HT1080 (cell line): ENCODE measurements around the gene FAM186B. TPM values are rescaled to one million over a fixed set of nuclear protein-coding genes. Genes with fewer than 3 reads are reported as not detected.
"Not testable (repeated sequence)": the region's sequence is repeated elsewhere in the genome, so short reads cannot be mapped to it uniquely, and the experiment has no call there.

Experiments used
- DNase-seq: peaks from one replicate; pipeline ENCODE4 v3.0.0-alpha.2; 2015; ENCODE audit warnings: low read depth
- total RNA-seq: library from RNA; depleted of rRNA; stranded (reverse); fragments of >200 nt; shearing (Covaris generic); gene quantifications from 2 replicates; pipeline ENCODE4 v1.2.3, GENCODE V29; 2014

The FAM186B gene
- total RNA-seq, 1 experiment from 2014 or later = 0.64 TPM

DNA sequence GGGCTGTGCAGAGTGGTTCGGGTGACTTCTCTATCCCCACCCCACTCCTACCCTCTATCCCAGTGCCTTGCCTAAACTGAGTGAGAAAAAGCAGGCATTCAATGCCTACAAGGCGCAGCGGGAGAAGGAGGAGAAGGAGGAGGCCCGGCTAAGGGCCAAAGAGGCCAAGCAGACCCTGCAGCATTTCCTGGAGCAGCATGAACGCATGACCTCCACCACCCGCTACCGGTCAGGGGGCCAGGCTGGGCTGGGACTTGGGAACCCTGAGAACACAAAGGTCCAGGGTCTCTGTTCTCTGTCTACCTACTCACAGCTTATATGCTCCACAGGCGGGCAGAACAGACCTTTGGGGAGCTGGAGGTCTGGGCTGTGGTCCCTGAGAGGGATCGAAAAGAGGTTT is 29.6 kb upstream of the FAM186B start:
- no peak for DNase-seq

DNA sequence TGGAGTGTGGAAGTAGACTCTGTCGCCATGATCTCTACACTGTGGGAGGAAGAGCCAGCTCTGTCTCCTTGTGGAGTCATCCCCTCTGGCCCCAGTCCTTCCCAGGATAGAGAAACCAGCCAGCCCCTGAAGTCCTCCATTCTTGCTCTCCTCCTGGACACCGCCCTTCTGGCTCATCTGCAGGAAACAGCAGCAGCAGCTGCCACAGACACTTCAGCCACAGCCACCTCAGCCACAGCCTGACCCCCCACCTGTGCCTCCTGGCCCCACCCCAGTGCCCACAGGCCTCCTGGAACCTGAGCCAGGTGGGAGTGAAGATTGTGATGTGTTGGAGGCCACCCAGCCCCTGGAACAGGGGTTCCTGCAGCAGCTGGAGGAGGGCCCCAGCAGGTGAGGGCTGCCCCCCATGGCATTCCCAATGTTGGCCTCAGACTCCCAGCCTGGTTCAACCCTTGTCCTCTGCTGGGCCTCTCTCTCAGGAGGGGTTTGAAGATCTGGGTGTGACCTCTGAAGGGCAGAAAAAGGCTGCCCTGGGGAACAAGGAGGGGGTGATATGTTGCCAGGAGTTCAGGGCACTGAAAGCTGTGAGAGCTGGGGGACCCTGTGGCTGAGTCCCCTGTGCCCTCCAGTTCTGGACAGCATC is 28.4 kb upstream of the FAM186B start:
- no peak for DNase-seq

DNA sequence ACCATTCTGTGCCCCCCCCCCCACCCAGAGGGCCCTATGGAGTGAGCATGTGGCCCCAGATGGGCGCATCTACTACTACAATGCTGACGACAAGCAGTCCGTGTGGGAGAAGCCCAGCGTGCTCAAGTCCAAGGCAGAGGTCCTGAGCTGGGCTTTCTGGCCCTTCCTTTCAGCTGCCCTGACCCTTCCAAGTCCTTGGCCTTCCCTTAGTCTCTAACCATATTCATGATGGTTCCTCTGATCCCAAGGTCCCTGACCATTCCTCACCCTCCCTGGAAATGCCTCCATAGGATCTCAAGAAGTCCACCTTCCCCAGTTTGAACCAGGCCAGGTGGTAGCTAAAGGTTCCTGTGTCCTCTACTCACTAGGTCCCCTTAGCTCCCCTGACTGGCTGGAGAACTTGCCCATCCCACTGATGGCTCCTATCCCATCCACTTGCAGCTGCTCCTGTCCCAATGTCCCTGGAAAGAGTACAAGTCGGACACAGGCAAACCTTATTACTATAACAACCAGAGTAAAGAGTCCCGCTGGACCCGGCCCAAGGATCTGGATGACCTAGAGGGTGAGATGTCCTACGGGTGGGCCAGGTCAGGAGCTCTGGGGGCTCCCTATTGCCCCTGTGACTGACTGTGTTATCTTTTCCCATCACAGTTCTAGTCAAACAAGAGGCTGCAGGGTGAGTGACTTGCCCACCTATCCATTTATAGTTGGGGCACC is 27.7 kb upstream of the FAM186B start:
- no peak for DNase-seq

DNA sequence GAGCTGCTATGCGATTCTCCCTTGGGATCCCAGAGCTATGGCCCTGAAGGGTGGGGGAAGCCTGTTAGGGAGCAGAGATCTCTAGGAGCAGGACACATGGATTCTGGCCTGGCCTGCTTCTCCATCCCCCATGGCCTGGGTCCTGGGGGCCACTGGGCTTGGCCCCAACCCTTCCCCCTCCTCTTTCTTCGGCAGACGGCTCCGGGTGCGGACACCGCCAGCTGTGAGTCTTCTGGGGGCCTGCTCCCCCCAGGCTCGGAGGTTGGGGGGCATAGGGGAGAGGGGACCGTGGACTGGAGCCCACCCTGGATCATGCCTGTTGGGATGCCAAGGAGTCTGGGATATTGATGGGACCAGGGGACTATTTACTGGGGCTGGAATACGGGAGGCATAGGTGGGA is 27.0 kb upstream of the FAM186B start:
- DNase-seq = no peak

DNA sequence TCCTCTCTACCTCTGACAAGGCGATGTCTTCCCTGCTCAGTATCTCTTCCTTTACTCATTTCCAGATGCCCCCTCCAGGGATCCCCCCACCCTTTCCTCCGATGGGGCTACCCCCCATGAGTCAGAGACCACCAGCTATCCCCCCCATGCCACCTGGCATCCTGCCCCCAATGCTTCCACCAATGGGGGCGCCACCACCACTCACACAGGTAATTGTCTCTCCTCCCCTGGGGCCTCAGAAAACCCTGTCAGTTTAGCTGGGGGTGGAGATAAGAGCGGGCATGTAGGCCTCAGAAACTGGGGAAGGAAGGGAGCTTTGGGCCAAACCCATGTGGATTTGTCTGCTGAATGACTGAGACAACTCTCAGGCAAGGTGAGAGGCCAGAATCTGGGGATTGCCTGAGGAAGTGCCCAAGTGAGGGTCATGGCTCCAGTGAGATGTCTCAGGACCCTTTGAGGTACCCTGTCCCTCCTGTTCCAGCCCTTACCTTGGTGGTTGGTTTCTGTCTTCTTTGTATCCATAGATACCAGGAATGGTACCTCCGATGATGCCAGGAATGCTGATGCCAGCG is 26.0 kb upstream of the FAM186B start:
- DNase-seq = no peak

DNA sequence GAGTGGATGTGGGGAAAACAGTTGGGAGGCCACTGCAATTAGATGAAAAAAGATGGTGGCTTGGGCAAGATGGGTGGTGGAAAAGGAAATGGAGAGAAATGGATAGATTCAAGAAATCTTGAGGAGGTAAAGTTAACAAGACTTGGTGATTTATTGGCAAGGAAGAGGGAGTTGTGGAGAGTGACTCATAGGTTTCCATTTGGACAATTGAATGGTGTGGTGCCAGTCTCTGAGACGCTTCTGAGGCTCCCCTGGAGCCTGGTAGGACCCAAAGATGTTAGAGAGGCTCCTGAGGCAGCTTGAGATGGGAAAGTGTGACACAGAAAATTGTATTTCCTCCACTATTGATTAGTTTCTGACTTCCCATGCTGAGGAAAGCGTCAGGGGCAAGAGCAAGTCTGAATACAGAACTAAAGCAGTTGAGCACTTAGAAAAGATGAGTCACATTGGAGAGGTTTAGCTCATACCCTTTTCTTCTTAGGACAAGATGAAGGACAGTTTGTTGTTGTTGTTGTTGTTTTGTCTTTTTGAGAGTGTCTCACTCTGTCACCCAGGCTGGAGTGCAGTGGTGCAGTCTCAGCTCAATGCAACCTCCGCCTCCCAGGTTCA is 22.4 kb upstream of the FAM186B start:
- peak; percentile 83 for DNase-seq

DNA sequence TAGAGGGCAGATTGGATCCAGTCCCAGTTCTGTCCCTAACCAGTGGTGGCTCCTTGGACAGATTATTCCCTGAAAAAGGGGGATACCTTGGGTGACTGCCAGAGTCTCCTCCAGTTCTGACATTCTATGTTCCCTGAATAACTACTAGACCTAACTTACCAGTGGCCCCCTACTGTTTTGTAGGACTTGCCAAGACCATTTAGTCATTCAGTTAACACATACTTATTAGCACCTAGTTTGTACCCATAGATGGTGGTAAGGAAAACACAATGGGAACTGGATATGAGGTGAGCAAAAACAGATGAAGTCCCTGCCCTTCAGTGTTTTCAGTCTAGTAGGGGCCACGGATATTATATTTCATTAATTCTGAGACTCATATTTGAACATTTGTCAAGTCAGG is 21.4 kb upstream of the FAM186B start:
- no peak for DNase-seq

DNA sequence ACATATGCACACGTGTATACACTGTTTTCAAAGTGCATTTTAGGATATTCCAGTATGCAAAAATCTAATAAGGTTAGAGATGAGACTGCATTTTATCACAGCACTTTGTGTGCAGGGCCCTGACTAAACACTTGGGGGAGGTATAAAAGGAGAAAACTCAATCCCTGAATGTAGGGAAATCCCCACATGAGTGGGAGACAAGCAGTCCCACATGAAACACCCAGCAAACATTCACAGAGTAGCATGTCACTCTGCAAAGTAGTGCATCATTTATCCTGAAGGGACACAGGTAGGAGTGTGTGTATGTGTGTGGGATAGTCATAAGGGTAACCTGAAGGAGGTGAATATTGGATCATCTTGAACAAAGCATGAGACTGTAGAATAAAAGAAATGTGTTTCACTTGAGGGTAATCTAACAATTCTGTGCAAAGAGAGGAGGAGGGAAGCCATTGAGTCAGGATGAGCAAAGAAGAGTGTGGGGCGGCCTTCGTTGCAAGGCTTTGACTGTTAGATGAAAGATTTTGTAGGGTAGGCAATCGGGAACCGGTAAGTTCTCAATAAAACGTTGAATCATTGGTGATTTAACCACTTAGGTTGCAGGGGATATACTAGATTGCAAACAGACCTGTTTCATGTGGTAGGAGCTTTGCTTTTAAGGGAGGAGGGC is 20.9 kb upstream of the FAM186B start:
- no peak for DNase-seq

DNA sequence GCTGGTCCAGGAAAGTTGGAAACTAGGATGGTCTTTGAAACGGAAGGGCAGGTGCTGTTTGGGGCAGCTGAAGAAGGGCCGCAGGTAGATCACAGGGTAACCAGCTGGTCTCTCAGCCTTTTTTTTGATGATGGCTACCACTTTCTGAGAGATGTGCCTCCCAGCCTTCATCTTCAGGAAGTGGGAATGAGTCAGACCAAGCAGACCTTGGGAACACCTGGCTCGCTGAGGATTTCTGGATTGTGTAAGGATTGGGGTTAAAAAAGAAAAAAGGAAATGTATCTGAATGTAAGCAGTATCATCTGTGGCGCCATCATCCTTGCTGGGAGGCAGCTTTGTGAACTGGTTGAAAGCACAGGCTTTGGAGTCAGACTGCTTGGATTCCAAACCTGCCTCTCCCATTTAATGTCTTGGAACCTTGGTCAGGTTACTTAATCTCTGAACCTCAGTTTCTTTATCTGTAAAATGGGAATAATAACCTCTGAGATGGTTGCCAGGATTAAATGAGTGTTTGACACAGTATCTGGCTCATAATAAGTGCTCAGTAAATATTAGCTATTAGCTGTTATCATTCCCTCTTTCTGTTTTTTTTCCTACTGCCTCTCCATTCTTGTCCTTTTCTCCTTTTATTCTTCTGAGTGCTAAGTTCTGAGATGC is 19.6 kb upstream of the FAM186B start:
- DNase-seq = peak; percentile 94

DNA sequence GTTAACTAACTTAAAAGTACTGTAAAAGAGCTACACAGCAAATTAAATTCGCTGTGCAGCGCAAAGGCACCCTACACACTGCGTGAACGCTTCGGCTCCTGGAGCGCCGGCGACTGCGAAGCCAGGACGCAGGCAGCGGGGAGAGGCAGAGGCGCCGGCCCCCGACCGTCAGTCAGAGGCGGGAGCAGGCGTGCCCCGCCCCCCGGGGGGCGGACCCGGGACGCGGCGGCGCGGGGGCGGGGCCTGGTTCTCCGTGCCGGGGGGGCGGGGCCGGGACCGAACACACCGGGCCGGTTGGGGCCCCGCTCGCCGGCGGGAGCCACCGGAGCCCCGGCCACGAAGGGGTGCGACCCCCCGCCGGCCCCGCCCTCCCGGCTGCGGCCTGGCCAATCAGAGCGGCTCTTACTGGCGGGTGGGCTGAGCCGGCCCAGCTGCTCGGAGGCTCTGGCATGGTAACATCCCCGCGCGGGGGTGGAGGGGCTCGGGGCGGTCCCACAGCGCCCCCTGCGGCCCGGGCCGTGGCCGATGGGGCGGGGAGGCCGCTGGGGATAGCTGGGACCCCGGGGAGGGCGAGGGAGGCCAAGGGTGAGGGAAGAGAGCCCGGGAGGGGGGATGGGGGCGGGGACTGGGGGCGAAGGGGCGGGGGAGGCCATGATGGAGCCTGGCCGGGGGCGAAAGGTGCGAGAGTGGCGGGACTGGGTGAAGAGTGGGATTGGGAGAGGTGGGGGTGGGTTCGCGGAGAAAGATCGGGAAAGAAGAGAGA is 17.9 kb upstream of the FAM186B start, which contains the start of gene PRPF40B:
Gene PRPF40B (plus strand): TSS at position 420 of the 763 bp plus-strand sequence. CDS start 30 bp downstream, at position 450.
- DNase-seq = peak; percentile 68

DNA sequence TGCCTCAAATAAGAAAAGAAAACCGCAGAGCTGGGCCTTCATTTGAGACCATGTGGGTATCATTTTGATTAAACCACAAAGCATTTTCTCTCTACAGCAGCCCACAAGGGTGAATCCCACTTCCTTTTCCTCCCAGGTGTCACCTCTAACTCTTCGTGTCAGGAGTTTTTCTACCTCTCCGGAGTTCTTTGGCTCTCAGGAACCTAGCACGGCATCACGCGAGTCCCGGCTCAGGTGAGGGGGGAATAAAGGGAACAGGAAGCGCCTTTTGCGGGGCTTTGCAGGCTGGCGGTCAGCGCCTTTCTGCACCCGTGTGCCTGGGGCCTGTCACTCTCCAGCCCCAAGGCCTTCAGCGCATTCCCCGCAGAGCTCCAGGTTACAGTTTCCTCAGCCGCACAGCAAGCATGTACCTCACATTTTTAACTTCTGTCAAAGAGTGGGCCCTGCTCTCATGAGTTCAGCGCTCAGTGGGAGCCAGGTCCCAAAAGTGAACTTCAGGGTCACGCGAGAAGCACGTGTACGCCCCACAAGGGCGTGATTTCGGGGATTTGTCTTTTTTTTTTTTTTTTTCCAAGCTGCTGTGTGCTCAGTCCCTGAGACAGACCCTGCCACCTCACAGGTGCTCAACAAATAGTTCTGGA is 17.2 kb upstream of the FAM186B start:
- peak; percentile 59 for DNase-seq

DNA sequence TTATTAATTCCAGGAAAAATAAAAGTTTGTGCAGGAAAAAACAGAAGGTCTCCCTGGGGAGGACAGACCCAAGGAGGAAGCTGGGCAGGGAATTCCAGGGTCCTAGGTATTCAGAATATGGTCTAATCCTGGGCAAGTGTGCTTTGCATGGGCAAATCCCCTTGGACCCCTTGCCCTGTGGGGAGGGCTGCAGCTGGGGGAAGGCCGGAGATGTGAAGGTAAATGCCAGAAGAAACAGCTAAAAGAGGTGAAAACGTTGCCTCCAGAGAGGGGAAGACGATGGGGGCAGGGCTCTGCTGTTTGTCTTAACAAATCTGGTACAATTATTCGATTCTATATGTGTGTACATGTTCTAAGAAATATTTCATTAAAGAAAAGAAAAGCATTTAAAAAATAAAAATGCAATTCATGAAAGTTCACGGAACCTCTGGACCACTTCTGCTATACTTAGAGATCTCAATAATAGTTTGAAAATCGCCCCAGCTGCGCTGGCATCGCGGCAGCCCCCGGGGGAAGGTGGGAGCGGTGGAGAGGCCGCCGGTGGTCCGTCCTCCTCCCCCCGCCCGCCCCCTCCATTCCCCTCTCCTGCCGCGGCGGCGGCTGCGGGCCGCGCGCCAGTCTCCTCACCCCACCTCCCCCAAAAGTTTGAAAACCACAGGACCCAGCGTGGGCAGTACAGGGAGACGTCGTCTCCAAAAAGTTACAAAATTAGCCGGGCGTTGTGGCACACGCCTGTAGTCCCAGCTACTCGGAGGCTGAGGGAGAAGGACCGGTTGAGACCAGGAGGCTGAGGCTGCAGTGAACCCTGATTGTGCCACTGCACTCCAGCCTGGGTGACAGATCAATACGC is 16.4 kb upstream of the FAM186B start:
- DNase-seq = no peak

DNA sequence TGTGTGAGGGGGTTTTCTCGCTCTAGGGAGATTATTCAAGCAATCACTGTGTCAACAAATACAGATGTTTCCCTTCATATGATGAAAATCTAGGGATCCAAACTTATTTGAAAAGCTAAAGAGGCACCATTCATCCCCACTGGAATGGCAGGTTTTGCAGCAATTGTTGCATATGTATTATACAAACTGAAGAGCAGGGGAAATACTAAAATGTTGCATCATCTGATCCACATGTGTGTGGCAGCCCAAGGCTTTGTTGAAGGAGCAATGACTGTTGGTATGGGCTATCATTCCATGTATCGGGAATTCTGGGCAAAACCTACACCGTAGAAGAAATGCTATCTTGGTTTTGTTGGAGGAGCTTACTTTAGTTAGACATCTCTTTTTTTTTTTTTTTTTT is 13.8 kb upstream of the FAM186B start:
- DNase-seq = no peak

DNA sequence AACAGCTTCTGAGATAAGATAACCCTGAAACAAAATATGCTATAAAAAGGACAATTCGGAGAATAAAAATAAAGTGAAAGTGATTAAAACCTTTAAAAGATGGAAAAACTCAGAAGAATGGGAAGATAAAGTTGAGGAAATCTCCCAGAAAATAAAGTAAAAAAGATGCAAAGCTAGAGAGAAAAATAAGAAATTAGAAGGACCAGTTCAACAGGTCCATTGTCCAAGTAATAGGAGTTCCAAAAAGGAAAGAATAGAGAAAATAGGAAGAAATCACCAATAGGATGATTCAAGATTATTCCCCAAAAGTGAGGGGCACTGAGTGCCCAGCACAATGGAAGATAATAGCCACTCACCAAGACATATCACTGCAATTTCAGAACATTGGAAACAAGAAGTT is 13.1 kb upstream of the FAM186B start:
- no peak for DNase-seq

DNA sequence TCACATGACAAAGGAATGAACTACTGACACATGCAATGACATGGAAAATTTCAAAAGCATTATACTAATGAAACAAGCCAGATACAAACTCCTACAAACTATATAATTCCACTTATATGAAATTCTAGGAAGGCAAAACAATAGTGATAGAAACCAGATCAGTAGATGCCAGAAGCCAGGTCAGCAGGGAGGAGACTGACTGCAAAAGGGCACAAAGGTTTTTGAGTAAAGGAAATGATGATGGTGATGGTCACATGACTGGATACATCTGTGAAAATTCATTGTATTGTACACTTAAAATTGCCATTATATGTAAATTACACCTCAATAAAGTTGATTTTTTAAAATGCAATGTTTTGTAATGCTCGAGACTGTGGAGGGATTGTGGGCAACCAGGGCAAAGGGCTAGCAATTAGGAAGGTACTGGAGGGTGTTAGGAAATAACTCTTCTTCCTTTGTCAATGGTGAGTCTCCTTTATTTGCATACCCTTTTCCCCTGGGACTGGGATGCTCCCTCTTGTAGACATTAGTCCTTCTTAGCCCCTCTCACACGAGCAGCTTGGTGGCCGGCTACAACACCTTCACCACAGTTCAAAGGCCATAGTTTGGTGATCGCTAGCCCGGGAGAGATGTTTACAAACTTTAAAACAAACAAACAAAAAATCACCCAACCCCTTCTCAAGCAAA is 11.2 kb upstream of the FAM186B start:
- no peak for DNase-seq

DNA sequence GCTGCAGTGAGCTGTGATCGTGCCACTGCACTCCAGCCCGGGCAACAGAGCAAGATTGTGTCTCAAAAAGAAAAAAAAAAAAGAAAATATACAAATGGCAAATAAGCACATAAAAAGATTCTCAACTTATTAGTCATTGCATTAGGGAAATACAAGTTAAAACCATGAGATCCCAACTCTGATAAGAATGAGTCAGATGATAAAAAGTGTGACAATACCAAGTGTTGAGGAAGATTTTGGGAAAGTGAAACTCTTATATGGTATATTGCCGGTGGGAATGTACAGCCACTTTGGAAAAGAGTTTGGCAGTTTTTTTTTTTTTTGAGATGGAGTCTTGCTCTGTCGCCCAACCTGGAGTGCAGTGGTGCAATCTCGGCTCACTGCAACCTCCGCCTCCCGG is 10.3 kb upstream of the FAM186B start:
- peak; percentile 73 for DNase-seq

DNA sequence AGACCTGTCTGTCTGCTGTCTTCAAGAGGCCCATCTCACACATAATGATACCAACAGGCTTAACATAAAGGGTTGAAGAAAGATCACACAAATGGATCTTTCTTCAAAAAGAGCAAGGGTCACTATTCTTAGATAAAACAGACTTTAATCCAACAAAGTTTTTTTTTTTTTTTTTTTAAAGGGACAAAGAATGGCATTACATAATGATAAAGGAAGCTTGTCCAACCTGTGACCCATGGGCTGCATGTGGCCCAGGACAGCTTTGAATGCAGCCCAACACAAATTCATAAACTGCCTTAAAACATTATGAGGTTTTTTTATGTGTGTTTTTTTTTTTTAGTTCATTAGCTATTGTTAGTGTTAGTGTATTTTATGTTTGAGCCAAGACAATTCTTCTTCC is 6.8 kb upstream of the FAM186B start:
- no peak for DNase-seq

DNA sequence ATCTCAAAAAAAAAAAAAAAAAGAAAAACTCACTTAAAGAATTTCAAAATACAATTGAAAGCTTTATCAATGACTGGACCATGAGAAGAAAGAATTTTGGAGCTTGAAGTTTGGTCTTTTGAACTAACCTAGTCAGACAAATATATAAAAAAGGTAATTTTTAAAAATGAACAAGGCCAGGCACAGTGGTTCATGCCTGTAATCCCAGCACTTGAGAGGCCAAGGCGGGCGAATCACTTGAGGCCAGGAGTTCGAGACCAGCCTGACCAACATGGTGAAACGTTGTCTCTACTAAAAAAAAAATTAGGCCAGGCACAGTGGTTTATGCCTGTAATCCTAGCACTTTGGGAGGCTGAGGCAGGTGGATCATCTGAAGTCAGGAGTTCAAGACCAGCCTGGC is 5.3 kb upstream of the FAM186B start:
- not testable (repeated sequence) for DNase-seq

DNA sequence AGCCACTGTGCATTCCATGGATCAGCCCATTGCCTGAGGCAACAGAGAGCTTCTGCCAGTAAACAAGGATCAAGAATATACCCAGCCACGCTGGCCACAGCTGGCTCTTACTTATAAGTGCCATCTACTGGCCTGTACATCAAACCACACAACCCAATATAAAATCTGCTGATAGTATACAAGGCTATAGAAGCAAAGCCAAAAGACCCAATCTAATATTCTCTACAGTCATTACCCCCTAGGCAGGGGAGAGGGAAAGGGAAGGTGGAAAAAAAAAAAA is 4.4 kb upstream of the FAM186B start:
- peak; percentile 33 for DNase-seq
